Activated CD4-positive, alpha-beta memory T cell treated with anti-CD3 and anti-CD28 coated beads for 36 hours (primary cell): ENCODE data around the gene SPATA31D3. TPM values are rescaled to one million over a fixed set of nuclear protein-coding genes. Genes with fewer than 3 reads are reported as not detected.
"Not testable (repeated sequence)": the region's sequence is repeated elsewhere in the genome, so short reads cannot be mapped to it uniquely, and the experiment has no call there.

Source experiments
- CTCF ChIA-PET: fragments of 350-600 bp; sonication (Branson Sonifier 250); formaldehyde crosslinking; loops from one replicate; lab custom pipeline; 2021; ENCODE audit warnings: antibody characterized with exemption, inconsistent platforms; lab: Charles Lee
- POLR2A ChIA-PET: fragments of 350-600 bp; sonication (Branson Sonifier 250); formaldehyde crosslinking; loops from one replicate; lab custom pipeline; 2021; ENCODE audit warnings: antibody characterized with exemption; lab: Charles Lee
- DNase-seq: peaks from one replicate; pipeline ENCODE4 v3.0.0-alpha.2; 2020
- H3K27ac Mint-ChIP-seq: one replicate; pipeline ENCODE4 v1.8.0; 2021; ENCODE audit warnings: mixed read lengths
- H3K27me3 Mint-ChIP-seq: one replicate; pipeline ENCODE4 v1.8.0; 2021; ENCODE audit warnings: mixed read lengths
- H3K36me3 Mint-ChIP-seq: one replicate; pipeline ENCODE4 v1.8.0; 2021; ENCODE audit warnings: mixed read lengths
- H3K4me1 Mint-ChIP-seq: one replicate; pipeline ENCODE4 v1.8.0; 2021; ENCODE audit warnings: low read depth, mixed read lengths
- H3K4me3 Mint-ChIP-seq: one replicate; pipeline ENCODE4 v1.8.0; 2021; ENCODE audit warnings: mild to moderate bottlenecking, mixed read lengths
- H3K9me3 Mint-ChIP-seq: one replicate; pipeline ENCODE4 v1.8.0; 2021; ENCODE audit warnings: mixed read lengths
- intact Hi-C: fragments of 100-400 bp; cut with micrococcal nuclease; formaldehyde crosslinking; loops from one replicate; pipeline ENCODE4 v1.15.1; 2023
- total RNA-seq, 2 experiments: library from RNA; stranded (reverse); gene quantifications; one replicate each; pipeline ENCODE4 v1.2.3, GENCODE V29; 2021

The SPATA31D3 gene
- total RNA-seq, 2 experiments from 2014 or later, result not detected

- intact Hi-C loops, H3K27me3 Mint-ChIP-seq, DNase-seq, H3K27ac Mint-ChIP-seq, H3K4me3 Mint-ChIP-seq, POLR2A ChIA-PET, H3K9me3 Mint-ChIP-seq, H3K4me1 Mint-ChIP-seq, CTCF ChIA-PET, H3K36me3 Mint-ChIP-seq: not testable (repeated sequence)
These were observed 9.8 kb upstream of the SPATA31D3 start for GRCh38 chr9:81933547-81933946.

GRCh38 chr9:81948650-81949049, 5.3 kb downstream of the SPATA31D3 start:
- H3K27me3 Mint-ChIP-seq, H3K27ac Mint-ChIP-seq, H3K4me1 Mint-ChIP-seq, DNase-seq, POLR2A ChIA-PET, H3K36me3 Mint-ChIP-seq, H3K4me3 Mint-ChIP-seq, H3K9me3 Mint-ChIP-seq, intact Hi-C loops, CTCF ChIA-PET: not testable (repeated sequence)

- DNase-seq, result no peak
- Mint-ChIP-seq H3K4me1 (no peaks in the 10 kb centered on the region), H3K36me3 (peaks cover 1% of the 10 kb centered on the region), H3K27me3 (no peaks in the 10 kb centered on the region), H3K27ac (no peak overlapping the region), H3K9me3 (peaks cover 38% of the 10 kb centered on the region), H3K4me3 (no peak overlapping the region)
- ChIA-PET POLR2A (no interaction called here), CTCF (no interaction called here)
- intact Hi-C loops, result no loop called here
These were observed 9.8 kb downstream of the SPATA31D3 start for GRCh38 chr9:81953096-81953495.

GRCh38 chr9:81955625-81956024, 12.3 kb downstream of the SPATA31D3 start:
- H3K36me3 Mint-ChIP-seq, result peaks cover 1% of the 10 kb centered on the region
- intact Hi-C loops, result no loop called here
- DNase-seq, result no peak
- H3K4me3 Mint-ChIP-seq, result no peak overlapping the region
- H3K9me3 Mint-ChIP-seq, result peaks cover 37% of the 10 kb centered on the region
- H3K27me3 Mint-ChIP-seq, result no peaks in the 10 kb centered on the region
- POLR2A ChIA-PET, result no interaction called here
- no peak overlapping the region for H3K27ac Mint-ChIP-seq
- CTCF ChIA-PET, result no interaction called here
- H3K4me1 Mint-ChIP-seq, result no peaks in the 10 kb centered on the region

- H3K9me3 Mint-ChIP-seq, result no peaks in the 10 kb centered on the region
- no peak for DNase-seq
- intact Hi-C loops, result no loop called here
- POLR2A ChIA-PET, result no interaction called here
- no peaks in the 10 kb centered on the region for H3K36me3 Mint-ChIP-seq
- H3K4me3 Mint-ChIP-seq, result no peak overlapping the region
- H3K27ac Mint-ChIP-seq, result no peak overlapping the region
- H3K4me1 Mint-ChIP-seq, result no peaks in the 10 kb centered on the region
- CTCF ChIA-PET, result interaction anchor here (0.5 kb wide), 1 partner anchor 19 kb away, joined by 4 read pairs; no protein-coding TSS in a partner anchor
- no peaks in the 10 kb centered on the region for H3K27me3 Mint-ChIP-seq
These were observed 21.2 kb downstream of the SPATA31D3 start for GRCh38 chr9:81964218-81965171.

- H3K36me3 Mint-ChIP-seq, result no peaks in the 10 kb centered on the region
- intact Hi-C loops, result no loop called here
These were observed 24.7 kb downstream of the SPATA31D3 start for GRCh38 chr9:81968026-81968425.

GRCh38 chr9:81969971-81970370, 26.7 kb downstream of the SPATA31D3 start:
- CTCF ChIA-PET, result no interaction called here
- Mint-ChIP-seq H3K36me3 (no peaks in the 10 kb centered on the region), H3K4me3 (no peak overlapping the region), H3K4me1 (no peaks in the 10 kb centered on the region), H3K9me3 (no peaks in the 10 kb centered on the region), H3K27ac (no peak overlapping the region), H3K27me3 (no peaks in the 10 kb centered on the region)
- DNase-seq, result no peak
- POLR2A ChIA-PET, result no interaction called here
- intact Hi-C loops, result no loop called here

More at GRCh38 chr9:81968026-81968425, 24.7 kb downstream of the SPATA31D3 start:
- Mint-ChIP-seq H3K4me3 (no peak overlapping the region), H3K9me3 (no peaks in the 10 kb centered on the region), H3K27ac (no peak overlapping the region), H3K27me3 (no peaks in the 10 kb centered on the region), H3K4me1 (no peaks in the 10 kb centered on the region)
- POLR2A ChIA-PET, result no interaction called here
- no peak for DNase-seq
- CTCF ChIA-PET, result no interaction called here

GRCh38 chr9:81971727-81972126, 28.4 kb downstream of the SPATA31D3 start:
- Mint-ChIP-seq H3K27ac (no peak overlapping the region), H3K27me3 (no peaks in the 10 kb centered on the region), H3K36me3 (no peaks in the 10 kb centered on the region), H3K4me3 (no peak overlapping the region), H3K4me1 (no peaks in the 10 kb centered on the region), H3K9me3 (peaks cover 9% of the 10 kb centered on the region)
- no peak for DNase-seq
- intact Hi-C loops, result no loop called here
- POLR2A ChIA-PET, result no interaction called here
- CTCF ChIA-PET, result no interaction called here

GRCh38 chr9:81974764-81975163, 31.5 kb downstream of the SPATA31D3 start:
- no peaks in the 10 kb centered on the region for H3K27me3 Mint-ChIP-seq

GRCh38 chr9:81976351-81976750, 33.1 kb downstream of the SPATA31D3 start:
- DNase-seq, result no peak
- H3K27ac Mint-ChIP-seq, result no peak overlapping the region
- ChIA-PET CTCF (no interaction called here), POLR2A (no interaction called here)
- H3K4me1 Mint-ChIP-seq, result no peaks in the 10 kb centered on the region
- peaks cover 16% of the 10 kb centered on the region for H3K9me3 Mint-ChIP-seq
- no peak overlapping the region for H3K4me3 Mint-ChIP-seq
- intact Hi-C loops, result loop anchor here (2.0 kb wide), 1 partner anchor 44 kb away; no protein-coding TSS in a partner anchor
- H3K27me3 Mint-ChIP-seq, result no peaks in the 10 kb centered on the region
- no peaks in the 10 kb centered on the region for H3K36me3 Mint-ChIP-seq

More at GRCh38 chr9:81974764-81975163, 31.5 kb downstream of the SPATA31D3 start:
- POLR2A ChIA-PET, result no interaction called here
- Mint-ChIP-seq H3K9me3 (peaks cover 14% of the 10 kb centered on the region), H3K4me3 (no peak overlapping the region), H3K36me3 (no peaks in the 10 kb centered on the region), H3K4me1 (no peaks in the 10 kb centered on the region), H3K27ac (no peak overlapping the region)
- intact Hi-C loops, result no loop called here
- CTCF ChIA-PET, result no interaction called here
- DNase-seq, result no peak

GRCh38 chr9:81979196-81979595, 35.9 kb downstream of the SPATA31D3 start:
- H3K4me1 Mint-ChIP-seq, result no peaks in the 10 kb centered on the region
- H3K27ac Mint-ChIP-seq, result no peak overlapping the region
- H3K9me3 Mint-ChIP-seq, result peaks cover 16% of the 10 kb centered on the region
- H3K36me3 Mint-ChIP-seq, result no peaks in the 10 kb centered on the region
- CTCF ChIA-PET, result no interaction called here
- H3K27me3 Mint-ChIP-seq, result no peaks in the 10 kb centered on the region
- no peak overlapping the region for H3K4me3 Mint-ChIP-seq
- intact Hi-C loops, result no loop called here
- POLR2A ChIA-PET, result no interaction called here
- DNase-seq, result no peak

- CTCF ChIA-PET, result no interaction called here
These were observed 37.3 kb downstream of the SPATA31D3 start for GRCh38 chr9:81980568-81980967.

GRCh38 chr9:81981883-81982282, 38.6 kb downstream of the SPATA31D3 start:
- intact Hi-C loops, result no loop called here
- no peaks in the 10 kb centered on the region for H3K4me1 Mint-ChIP-seq
- no peak for DNase-seq
- H3K4me3 Mint-ChIP-seq, result no peak overlapping the region
- H3K27ac Mint-ChIP-seq, result no peak overlapping the region
- no peaks in the 10 kb centered on the region for H3K27me3 Mint-ChIP-seq
- peaks cover 7% of the 10 kb centered on the region for H3K9me3 Mint-ChIP-seq
- POLR2A ChIA-PET, result no interaction called here
- no peaks in the 10 kb centered on the region for H3K36me3 Mint-ChIP-seq
- CTCF ChIA-PET, result no interaction called here

More at GRCh38 chr9:81980568-81980967, 37.3 kb downstream of the SPATA31D3 start:
- Mint-ChIP-seq H3K9me3 (peaks cover 13% of the 10 kb centered on the region), H3K4me3 (no peak overlapping the region), H3K4me1 (no peaks in the 10 kb centered on the region), H3K27ac (no peak overlapping the region), H3K27me3 (no peaks in the 10 kb centered on the region), H3K36me3 (no peaks in the 10 kb centered on the region)
- POLR2A ChIA-PET, result no interaction called here
- DNase-seq, result no peak
- intact Hi-C loops, result no loop called here
